PC-3 (cell line): Measurements from ENCODE around the gene KAZN. TPM values are rescaled to one million over a fixed set of nuclear protein-coding genes. Genes with fewer than 3 reads are reported as not detected.

Experiments
- ATAC-seq: fragments of 200-7000 bp; cut with Tn5 transposase; 2 replicates; pipeline ENCODE4 v1.9.1; 2020; ENCODE audit warnings: mild to moderate bottlenecking, moderate library complexity
- BruUV-seq: library from RNA; stranded (reverse); fragments of 400-500 nt; replicated peaks from 2 replicates; lab custom pipeline; 2021; lab: Mats Ljungman, UMichigan
- CTCF ChIA-PET: fragments of 300-600 bp; sonication (Branson Sonifier 250); formaldehyde crosslinking; loops from one replicate; lab custom pipeline; 2022; ENCODE audit warnings: antibody characterized with exemption; lab: Charles Lee
- POLR2A ChIA-PET: fragments of 300-600 bp; sonication (Branson Sonifier 250); formaldehyde crosslinking; loops from one replicate; lab custom pipeline; 2022; ENCODE audit warnings: antibody characterized with exemption; ENCODE audit not compliant: unreplicated experiment; lab: Charles Lee
- DNase-seq: peaks from one replicate; pipeline ENCODE4 v3.0.0-alpha.2; 2015
- H2AFZ ChIP-seq: fragments of 300-600 bp; sonication (generic); 2 replicates; pipeline ENCODE4 v1.6.0; 2016; ENCODE audit warnings: antibody characterized with exemption, low read length
- H3F3A ChIP-seq: fragments of 300-600 bp; sonication (generic); one replicate; pipeline ENCODE4 v1.6.0; 2017; ENCODE audit warnings: antibody characterized with exemption, low read length, control low read depth, mild to moderate bottlenecking; ENCODE audit not compliant: unreplicated experiment
- H3K27ac ChIP-seq: fragments of 300-600 bp; sonication (generic); 2 replicates; pipeline ENCODE4 v1.5.1; 2016; ENCODE audit warnings: mild to moderate bottlenecking, low read length
- H3K27me3 ChIP-seq: fragments of 300-600 bp; sonication (generic); 2 replicates; pipeline ENCODE4 v1.6.1; 2016; ENCODE audit warnings: low read length, mixed read lengths
- H3K36me3 ChIP-seq: fragments of 300-600 bp; sonication (generic); 2 replicates; pipeline ENCODE4 v1.6.1; 2016; ENCODE audit warnings: low read depth, mixed run types, low read length, mixed read lengths
- H3K4me1 ChIP-seq: fragments of 300-600 bp; sonication (generic); 2 replicates; pipeline ENCODE4 v1.5.1; 2016; ENCODE audit warnings: low read length; ENCODE audit not compliant: insufficient read depth
- H3K4me2 ChIP-seq: fragments of 300-600 bp; sonication (generic); 2 replicates; pipeline ENCODE4 v1.6.0; 2016; ENCODE audit warnings: low read length
- H3K4me3 ChIP-seq: fragments of 300-600 bp; sonication (generic); 2 replicates; pipeline ENCODE4 v1.5.1; 2016; ENCODE audit warnings: mild to moderate bottlenecking, low read length, mixed read lengths
- H3K79me2 ChIP-seq: fragments of 300-600 bp; sonication (generic); 2 replicates; pipeline ENCODE4 v1.6.1; 2017; ENCODE audit warnings: low read length, mixed read lengths
- H3K9ac ChIP-seq: fragments of 300-600 bp; sonication (generic); 2 replicates; pipeline ENCODE4 v1.6.0; 2016; ENCODE audit warnings: mild to moderate bottlenecking, low read length
- H3K9me2 ChIP-seq: fragments of 300-600 bp; sonication (generic); replicated peaks from 2 replicates; pipeline ENCODE4 v1.6.1; 2016; ENCODE audit warnings: mixed run types, low read length, mixed read lengths
- H3K9me3 ChIP-seq: fragments of 300-600 bp; sonication (generic); 2 replicates; pipeline ENCODE4 v1.6.1; 2016; ENCODE audit warnings: low read length, mixed read lengths
- H4K20me1 ChIP-seq: fragments of 300-600 bp; sonication (generic); 2 replicates; pipeline ENCODE4 v1.6.1; 2016; ENCODE audit warnings: low read length, mixed read lengths
- CTCF ChIP-seq: fragments of 300-600 bp; sonication (generic); conservative IDR thresholded peaks from 2 replicates; pipeline ENCODE4 v1.5.1; 2017; ENCODE audit warnings: antibody characterized with exemption, low read depth, mild to moderate bottlenecking, low read length
- EZH2 ChIP-seq: fragments of 300-600 bp; sonication (generic); IDR thresholded peaks from one replicate; pipeline ENCODE4 v1.6.1; 2017; ENCODE audit warnings: antibody characterized with exemption, mild to moderate bottlenecking, low read length; ENCODE audit not compliant: unreplicated experiment
- EZH2phosphoT487 ChIP-seq: fragments of 300-600 bp; sonication (generic); IDR thresholded peaks from 2 replicates; pipeline ENCODE4 v1.6.1; 2018; ENCODE audit warnings: mild to moderate bottlenecking, antibody characterized with exemption, low read length, borderline replicate concordance
- intact Hi-C: fragments of 100-400 bp; cut with micrococcal nuclease; formaldehyde crosslinking; loops from 2 replicates; pipeline ENCODE4 v1.9.0; 2023
- total RNA-seq: library from RNA; depleted of rRNA; stranded (reverse); fragments of >200 nt; gene quantifications from 2 replicates; pipeline ENCODE4 v1.2.3, GENCODE V29; 2014

KAZN gene
- total RNA-seq, 1 experiment from 2014 or later, result 2.0 TPM

DNA sequence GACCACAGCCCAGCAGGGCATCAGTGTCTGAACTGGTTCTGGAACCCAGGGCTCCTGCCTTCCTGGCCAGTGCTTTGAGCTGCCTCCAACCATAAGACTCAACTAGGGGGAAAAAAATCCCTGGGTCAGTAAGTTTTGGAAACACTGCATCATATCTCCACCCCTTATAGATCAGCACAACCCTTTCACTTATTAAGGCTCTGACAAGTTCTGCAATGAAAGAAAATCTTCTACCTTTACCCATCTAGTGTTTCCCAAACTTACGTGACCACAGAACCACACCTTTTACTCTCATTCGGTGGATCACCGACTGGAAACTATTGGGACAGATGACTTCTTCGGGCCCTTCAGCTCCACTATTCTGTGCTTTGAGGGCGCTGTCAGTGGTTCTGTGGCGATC lies 476.7 kb downstream of the KAZN start:
- Histone ChIP-seq H3K9me2 (no peaks in the 10 kb centered on the region), H3K4me1 (no peaks in the 10 kb centered on the region), H3K4me3 (no peak overlapping the region), H3K9ac (no peak overlapping the region), H3K36me3 (no peaks in the 10 kb centered on the region), H2AFZ (no peak overlapping the region), H3F3A (no peaks in the 10 kb centered on the region), H3K4me2 (no peak overlapping the region), H3K27ac (no peak overlapping the region), H4K20me1 (no peaks in the 10 kb centered on the region), H3K79me2 (no peaks in the 10 kb centered on the region), H3K9me3 (no peaks in the 10 kb centered on the region), H3K27me3 (no peaks in the 10 kb centered on the region)
- CTCF ChIA-PET, result no interaction called here
- intact Hi-C loops, result no loop called here
- DNase-seq (no peak), ATAC-seq (no peak)
- no TSS peak for BruUV-seq
- POLR2A ChIA-PET, result no interaction called here
- TF ChIP-seq EZH2 (no peak), CTCF (no peak), EZH2phosphoT487 (no peak)

DNA sequence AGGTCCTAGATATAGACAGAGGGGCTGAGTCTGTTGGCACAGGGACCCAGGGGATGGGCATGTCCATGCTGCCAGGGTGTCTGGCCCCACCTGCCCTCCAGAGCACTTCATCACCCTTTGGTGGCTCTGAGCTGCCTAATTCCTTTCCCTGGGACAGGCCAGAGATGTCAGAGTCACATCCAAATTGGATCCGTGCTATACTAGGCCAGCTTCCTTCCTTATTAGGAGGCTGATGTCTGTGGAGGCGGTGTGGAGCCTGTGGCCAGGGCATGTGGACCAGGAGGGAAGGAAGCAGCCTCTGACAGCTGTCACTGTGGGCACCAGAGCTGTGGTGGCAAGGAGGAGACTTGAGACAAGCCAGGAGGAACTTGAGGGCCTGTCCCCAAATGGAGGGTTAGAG lies 477.3 kb downstream of the KAZN start:
- Histone ChIP-seq H2AFZ (no peak overlapping the region), H3K4me2 (no peak overlapping the region), H3K9me2 (no peaks in the 10 kb centered on the region), H3K79me2 (no peaks in the 10 kb centered on the region), H3K4me1 (no peaks in the 10 kb centered on the region), H3K9me3 (no peaks in the 10 kb centered on the region), H3K36me3 (no peaks in the 10 kb centered on the region), H4K20me1 (no peaks in the 10 kb centered on the region), H3K27ac (no peak overlapping the region), H3F3A (no peaks in the 10 kb centered on the region), H3K4me3 (no peak overlapping the region), H3K9ac (no peak overlapping the region), H3K27me3 (no peaks in the 10 kb centered on the region)
- CTCF ChIA-PET, result no interaction called here
- DNase-seq (no peak), ATAC-seq (no peak)
- no TSS peak for BruUV-seq
- intact Hi-C loops, result no loop called here
- TF ChIP-seq CTCF (no peak), EZH2phosphoT487 (no peak), EZH2 (no peak)
- POLR2A ChIA-PET, result no interaction called here

DNA sequence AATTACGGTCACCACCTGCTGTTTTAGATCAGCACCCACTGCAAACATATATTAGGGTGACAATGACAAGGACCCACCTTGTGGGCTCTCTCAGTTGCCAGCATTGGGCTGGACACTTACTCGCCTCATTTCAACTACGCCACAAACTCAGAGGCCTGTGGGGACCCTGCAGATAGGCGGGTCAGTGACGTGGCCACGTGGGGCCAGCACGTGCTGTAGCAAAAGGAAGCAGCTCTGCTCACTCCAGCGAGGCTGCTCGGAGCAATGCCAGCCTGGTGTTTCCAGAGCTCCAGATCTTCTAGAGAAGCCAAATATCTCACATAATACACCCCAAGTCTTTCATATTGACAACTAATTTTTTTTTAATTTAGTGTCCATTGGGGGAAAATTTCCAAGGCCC lies 478.3 kb downstream of the KAZN start:
- H4K20me1 ChIP-seq, result no peaks in the 10 kb centered on the region
- H3K4me1 ChIP-seq, result no peaks in the 10 kb centered on the region
- H3K4me2 ChIP-seq, result no peak overlapping the region
- H3K79me2 ChIP-seq, result no peaks in the 10 kb centered on the region
- POLR2A ChIA-PET, result no interaction called here
- no peaks in the 10 kb centered on the region for H3K9me3 ChIP-seq
- ATAC-seq (no peak), DNase-seq (no peak)
- H2AFZ ChIP-seq, result no peak overlapping the region
- BruUV-seq, result no TSS peak
- no peak overlapping the region for H3K27ac ChIP-seq
- intact Hi-C loops, result no loop called here
- H3K9ac ChIP-seq, result no peak overlapping the region
- H3F3A ChIP-seq, result no peaks in the 10 kb centered on the region
- no peak for TF ChIP-seq EZH2
- CTCF ChIA-PET, result no interaction called here
- no peaks in the 10 kb centered on the region for H3K36me3 ChIP-seq
- no peak overlapping the region for H3K4me3 ChIP-seq
- no peaks in the 10 kb centered on the region for H3K9me2 ChIP-seq
- H3K27me3 ChIP-seq, result no peaks in the 10 kb centered on the region
